Esophagus squamous epithelium (tissue), 5 donors: ENCODE data around the gene TOGARAM2. TPM values are rescaled to one million over a fixed set of nuclear protein-coding genes. Genes with fewer than 3 reads are reported as not detected.

ENCODE experiments used
- DNase-seq: peaks from one replicate; lab custom pipeline; 2025; lab: John Stamatoyannopoulos, UW
- H3K27ac ChIP-seq, 4 donors: fragments of 200-600 bp; sonication (generic); one replicate each; pipeline ENCODE4 v1.5.1; 2016 to 2019; ENCODE audit warnings: mild to moderate bottlenecking in 1 of 4
- H3K27me3 ChIP-seq, 4 donors: fragments of 200-600 bp; sonication (generic); 1 replicate in 3 of 4; 2 replicates in 1 of 4; pipeline versions ENCODE4 v1.5.1 to v1.6.0; 2017 to 2021; ENCODE audit warnings: antibody characterized with exemption in 1 of 4
- H3K36me3 ChIP-seq, 3 donors: fragments of 200-600 bp; sonication (generic); one replicate each; pipeline ENCODE4 v1.5.1; 2016 to 2019
- H3K4me1 ChIP-seq, 3 donors: fragments of 200-600 bp; sonication (generic); one replicate each; pipeline ENCODE4 v1.5.1; 2017 to 2019
- H3K4me3 ChIP-seq, 4 donors: fragments of 200-600 bp; sonication (generic); 1 replicate in 3 of 4; 2 replicates in 1 of 4; pipeline ENCODE4 v1.5.1; 2016 to 2019; ENCODE audit warnings: mild to moderate bottlenecking in 2 of 4, moderate library complexity in 1 of 4
- H3K9me3 ChIP-seq, 3 donors: fragments of 200-600 bp; sonication (generic); one replicate each; pipeline ENCODE4 v1.5.1; 2016 to 2019
- CTCF ChIP-seq, 6 experiments: fragments of 450-650 bp in 4 of 6; fragments of 200-600 bp in 2 of 6; sonication (generic) in 2 of 6; IDR thresholded peaks; one replicate each; pipeline ENCODE4 v1.5.1; 2016 to 2019; ENCODE audit warnings: antibody characterized with exemption in 6 of 6, mild to moderate bottlenecking in 4 of 6, moderate library complexity in 4 of 6
- POLR2A ChIP-seq, 4 donors: fragments of 450-650 bp; IDR thresholded peaks; one replicate each; pipeline ENCODE4 v1.6.1; 2017; ENCODE audit warnings: antibody characterized with exemption in 4 of 4, mild to moderate bottlenecking in 4 of 4, moderate library complexity in 3 of 4
- WGBS, 2 donors: methylation state at CpG; one replicate each; pipeline ENCODE4 v1.1.5; 2018; 5-methylcytosine and 5-hydroxymethylcytosine counted together
- intact Hi-C: fragments of 100-400 bp; cut with DNase I; formaldehyde crosslinking; loops from one replicate; pipeline ENCODE4 v1.15.0; 2022
- total RNA-seq, 4 donors: library from RNA; depleted of rRNA; stranded (reverse); fragments of >200 nt; gene quantifications; one replicate each; pipeline ENCODE4 v1.1.0, GENCODE V29; 2016
- donor health status: DM: yes; HTN: yes; CAD: no.

TOGARAM2 gene
- total RNA-seq, 4 donors from 2014 or later = 0.03 to 0.76 (median 0.48) TPM; not detected in 1

- Histone ChIP-seq H3K4me3 (no peak overlapping the region), H3K4me1 (peaks cover 49 to 76% (median 56%) of the 10 kb centered on the region in 3 donors), H3K9me3 (no peaks in the 10 kb centered on the region), H3K36me3 (no peaks in the 10 kb centered on the region), H3K27ac (peak overlapping the region; percentile 92 to 95 (median 94)), H3K27me3 (no peaks in the 10 kb centered on the region)
- TF ChIP-seq CTCF (IDR thresholded peaks at IDR 0.05) = no peak
- intact Hi-C loops = no loop called here
- no peak for DNase-seq
- 42 to 49% methylated on average over 5 to 7 of the region's 8 CpGs for WGBS, 2 donors
Observed at GRCh38 chr2:29066271-29066860, 85.3 kb downstream of the TOGARAM2 start.

- no peak for DNase-seq
- Histone ChIP-seq H3K27ac (peak overlapping the region; percentile 92 to 95 (median 94)), H3K4me1 (peaks cover 49 to 71% (median 56%) of the 10 kb centered on the region in 3 donors), H3K27me3 (no peaks in the 10 kb centered on the region), H3K36me3 (no peaks in the 10 kb centered on the region), H3K9me3 (no peaks in the 10 kb centered on the region), H3K4me3 (no peak overlapping the region)
- WGBS, 2 donors = 19 to 35% methylated on average over 6 to 7 of the region's 7 CpGs
- intact Hi-C loops = no loop called here
- TF ChIP-seq CTCF (IDR thresholded peaks at IDR 0.05) (no peak), POLR2A (IDR thresholded peaks at IDR 0.05) (no peak)
Observed at GRCh38 chr2:29066997-29067605, 86.0 kb downstream of the TOGARAM2 start.

GRCh38 chr2:29068513-29068912 lies 87.4 kb downstream of the TOGARAM2 start:
- 61 to 70% methylated on average over 7 of the region's 7 CpGs for WGBS, 2 donors
- Histone ChIP-seq H3K4me1 (peaks cover 39 to 56% (median 46%) of the 10 kb centered on the region in 3 donors), H3K27me3 (no peaks in the 10 kb centered on the region), H3K4me3 (no peak overlapping the region), H3K27ac (peak overlapping the region in 2 of 4 donors; percentile 93 to 95), H3K36me3 (no peaks in the 10 kb centered on the region), H3K9me3 (no peaks in the 10 kb centered on the region)
- intact Hi-C loops = no loop called here
- DNase-seq = no peak
- no peak for TF ChIP-seq CTCF (IDR thresholded peaks at IDR 0.05)
- TF ChIP-seq POLR2A (IDR thresholded peaks at IDR 0.05) = no peak

- intact Hi-C loops = no loop called here
- TF ChIP-seq POLR2A (IDR thresholded peaks at IDR 0.05) (no peak), CTCF (IDR thresholded peaks at IDR 0.05) (no peak)
- Histone ChIP-seq H3K4me1 (peaks cover 19 to 36% (median 26%) of the 10 kb centered on the region in 3 donors), H3K27me3 (no peaks in the 10 kb centered on the region), H3K4me3 (no peak overlapping the region), H3K9me3 (no peaks in the 10 kb centered on the region), H3K27ac (no peak overlapping the region), H3K36me3 (no peaks in the 10 kb centered on the region)
- no peak for DNase-seq
- WGBS, 2 donors = 80 to 100% methylated on average over 3 to 6 of the region's 12 CpGs
Observed at GRCh38 chr2:29070526-29070925, 89.4 kb downstream of the TOGARAM2 start.
